ENCODE measurements around the gene RPSA. TPM values are rescaled to one million over a fixed set of nuclear protein-coding genes. Genes with fewer than 3 reads are reported as not detected.
A peak's percentile ranks its signal among the peaks of the same experiment; 100 is the strongest.

Gene RPSA
- total and polyA plus RNA-seq, 2 of the 4 experiments (the other 2 are of a cell fraction): 1,415 to 2,710 TPM

DNA sequence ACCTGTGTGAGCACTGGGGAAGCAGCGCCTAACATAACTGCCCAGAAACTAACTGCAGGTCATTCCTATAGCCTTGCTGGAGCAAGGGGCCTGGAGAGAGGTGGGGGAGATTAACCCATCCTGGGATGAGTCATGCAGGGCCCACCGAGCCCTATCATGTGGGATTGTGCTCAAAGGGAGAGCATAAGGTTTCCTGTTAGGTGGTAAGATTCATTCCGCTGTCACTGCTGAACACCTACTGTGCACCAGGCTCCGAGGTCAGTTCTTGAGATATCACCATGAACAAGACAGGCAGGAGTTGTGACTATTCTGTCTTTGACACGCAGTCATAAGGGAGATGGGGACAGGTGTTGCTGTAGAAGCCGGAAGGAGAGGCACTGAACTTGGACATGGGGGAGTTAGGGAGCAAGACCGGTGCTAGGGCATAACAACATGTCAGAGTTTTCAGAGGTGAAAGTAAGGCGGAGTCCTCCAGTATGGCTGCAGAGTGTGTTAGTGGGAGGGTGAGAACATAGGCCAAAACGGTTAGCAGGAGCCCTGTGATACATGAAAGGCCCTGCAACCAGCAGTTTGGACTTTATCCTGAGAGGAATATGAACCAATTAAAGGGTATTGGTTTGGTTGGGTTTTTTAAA is 20.9 kb upstream of the RPSA start:
- H3K4ac ChIP-seq (ENCODE audit: low read depth, low read length): no peak overlapping the region
- H3K4me3 ChIP-seq (ENCODE audit: insufficient read depth, low read depth, low read length): no peak overlapping the region
- no peak overlapping the region for H4K5ac ChIP-seq (ENCODE audit: low read depth, low read length)
- in situ Hi-C loops (cut with MboI; ENCODE audit: low sequenced_read_pairs) (no loop called here), dilution Hi-C loops (cut with HindIII; ENCODE audit: low sequenced_read_pairs, unreplicated experiment) (no loop called here), intact Hi-C loops (cut with micrococcal nuclease) (no loop called here)
- H4K91ac ChIP-seq (ENCODE audit: insufficient read depth, low read depth, low read length): no peak overlapping the region
- peaks cover 43% of the 10 kb centered on the region for H4K20me1 ChIP-seq (ENCODE audit: insufficient read depth, low read length)
- no peak overlapping the region for H3K18ac ChIP-seq (ENCODE audit: low read depth, low read length)
- TF ChIP-seq RFX5 (IDR thresholded peaks at IDR 0.05; ENCODE audit: low read depth, low read length) (no peak), FOS (IDR thresholded peaks at IDR 0.05; ENCODE audit: low read depth, low read length) (no peak), BHLHE40 (IDR thresholded peaks at IDR 0.05; ENCODE audit: low read depth, low read length) (no peak)
- TF ChIP-seq, protein P1, sequence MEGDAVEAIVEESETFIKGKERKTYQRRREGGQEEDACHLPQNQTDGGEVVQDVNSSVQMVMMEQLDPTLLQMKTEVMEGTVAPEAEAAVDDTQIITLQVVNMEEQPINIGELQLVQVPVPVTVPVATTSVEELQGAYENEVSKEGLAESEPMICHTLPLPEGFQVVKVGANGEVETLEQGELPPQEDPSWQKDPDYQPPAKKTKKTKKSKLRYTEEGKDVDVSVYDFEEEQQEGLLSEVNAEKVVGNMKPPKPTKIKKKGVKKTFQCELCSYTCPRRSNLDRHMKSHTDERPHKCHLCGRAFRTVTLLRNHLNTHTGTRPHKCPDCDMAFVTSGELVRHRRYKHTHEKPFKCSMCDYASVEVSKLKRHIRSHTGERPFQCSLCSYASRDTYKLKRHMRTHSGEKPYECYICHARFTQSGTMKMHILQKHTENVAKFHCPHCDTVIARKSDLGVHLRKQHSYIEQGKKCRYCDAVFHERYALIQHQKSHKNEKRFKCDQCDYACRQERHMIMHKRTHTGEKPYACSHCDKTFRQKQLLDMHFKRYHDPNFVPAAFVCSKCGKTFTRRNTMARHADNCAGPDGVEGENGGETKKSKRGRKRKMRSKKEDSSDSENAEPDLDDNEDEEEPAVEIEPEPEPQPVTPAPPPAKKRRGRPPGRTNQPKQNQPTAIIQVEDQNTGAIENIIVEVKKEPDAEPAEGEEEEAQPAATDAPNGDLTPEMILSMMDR (conservative IDR thresholded peaks at IDR 0.05; ENCODE audit: low read depth, low read length): no peak
- H3K9me1 ChIP-seq (ENCODE audit: insufficient read depth, low read length): peaks cover 17% of the 10 kb centered on the region; the same call in 1 of the 2 replicates
- H3K79me1 ChIP-seq (ENCODE audit: low read depth in 1 of 2, low read length in 2 of 2): peaks cover 23 to 64% of the 10 kb centered on the region in 2 experiments
- CTCF ChIA-PET: no interaction called here
- WGBS, 2 experiments (ENCODE audit: extremely low coverage in 2 of 2, insufficient read length in 1 of 2): 83% methylated on average over 5 of the region's 9 CpGs; no CpG with 5 or more reads in 1 of the 2 experiments
- H2BK120ac ChIP-seq (ENCODE audit: low read depth, low read length): no peak overlapping the region
- no peak overlapping the region; the same call in 1 of the 2 replicates for H3K4me2 ChIP-seq (ENCODE audit: low read depth, low read length)
- BruUV-seq (replicated peaks): no TSS peak
- H3K14ac ChIP-seq (replicated peaks; ENCODE audit: low read depth, low read length): no peak overlapping the region
- H3K36me3 ChIP-seq (ENCODE audit: control insufficient read depth, insufficient read depth, low read length): peaks cover 4% of the 10 kb centered on the region; the same call in 1 of the 2 replicates
- H2AK9ac ChIP-seq (replicated peaks; ENCODE audit: low read depth, low read length, poor library complexity): peak overlapping the region; percentile 5
- no peak overlapping the region for H2AK5ac ChIP-seq (ENCODE audit: low read depth, low read length)
- DNase-seq (no peak), ATAC-seq (ENCODE audit: low read depth) (no peak)
- no peak overlapping the region for H3K9ac ChIP-seq (ENCODE audit: low read depth, low read length)
- no peak overlapping the region for H3K27ac ChIP-seq (ENCODE audit: insufficient read depth, low read length)
- H3K23ac ChIP-seq (ENCODE audit: low read depth, low read length): no peak overlapping the region
- H3K56ac ChIP-seq (ENCODE audit: extremely low read depth, insufficient read depth, low read length): no peak overlapping the region
- POLR2A ChIA-PET (ENCODE audit: unreplicated experiment): no interaction called here
- no peaks in the 10 kb centered on the region for H3K9me3 ChIP-seq (ENCODE audit: control insufficient read depth, insufficient read depth, low read length)
- H2BK15ac ChIP-seq (ENCODE audit: low read depth, low read length): no peak overlapping the region
- H4K8ac ChIP-seq (ENCODE audit: low read depth in 2 of 2, low read length in 2 of 2): no peak overlapping the region
- no peaks in the 10 kb centered on the region for H3K27me3 ChIP-seq (ENCODE audit: control insufficient read depth, insufficient read depth, low read length)
- no peak overlapping the region for H2BK5ac ChIP-seq (ENCODE audit: low read depth, low read length, poor library complexity, severe bottlenecking)
- peaks cover 5% of the 10 kb centered on the region; the same call in 1 of the 2 replicates for H3K4me1 ChIP-seq (ENCODE audit: control insufficient read depth, insufficient read depth, low read length)
- no peak overlapping the region for H2AFZ ChIP-seq (replicated peaks; ENCODE audit: low read length, poor library complexity)
- no peak overlapping the region for H2BK20ac ChIP-seq (ENCODE audit: low read depth, low read length)
